ENCODE results near the gene ZFYVE28. TPM values are rescaled to one million over a fixed set of nuclear protein-coding genes. Genes with fewer than 3 reads are reported as not detected.

ZFYVE28 gene
- total and polyA plus RNA-seq, 10 of the 15 experiments (the other 5 are each of a cell fraction or from before 2014, with no cell fraction given) = 0.06 to 1.9 (median 0.22) TPM; not detected in 1

DNA sequence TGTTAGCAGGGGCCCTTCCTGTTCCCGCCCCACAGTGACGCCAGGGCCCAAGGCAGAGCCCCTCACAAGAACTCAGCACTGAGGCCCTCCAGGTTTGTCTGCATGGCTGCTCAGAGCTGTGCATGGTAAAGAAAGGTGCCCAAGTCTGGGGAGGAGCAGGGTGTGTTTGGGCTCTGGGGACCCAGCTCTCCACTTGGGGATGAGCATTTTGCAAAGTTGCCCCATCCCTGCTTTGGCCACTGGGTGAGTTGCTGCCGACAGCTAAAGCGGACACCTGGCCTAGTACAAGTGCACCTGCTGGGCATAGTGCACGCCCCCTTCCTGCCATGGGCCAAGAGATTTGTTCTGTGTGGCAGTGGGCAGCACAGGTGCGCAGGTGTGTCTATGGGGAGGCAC is 154.5 kb downstream of the ZFYVE28 start:
- no peaks in the 10 kb centered on the region for H3K9me3 ChIP-seq (replicated peaks; ENCODE audit: control insufficient read depth, insufficient read depth, low read length)
- ChIA-PET POLR2A (no interaction called here), CTCF (no interaction called here), SMC1A (ENCODE audit: uncharacterized antibody, unreplicated experiment) (no interaction called here), RAD21 (ENCODE audit: unreplicated experiment) (interaction anchor here (1.4 kb wide), 1 partner anchor 23 kb away, joined by 4 read pairs; no protein-coding TSS in a partner anchor)
- 90% methylated on average over 6 of the region's 6 CpGs for WGBS (ENCODE audit: insufficient coverage, insufficient replicate concordance, low lambda C conversion rate, missing lambda C conversion rate)
- H3K27ac ChIP-seq (ENCODE audit: control insufficient read depth, insufficient read depth) = no peak overlapping the region
- H3K79me2 ChIP-seq (ENCODE audit: control insufficient read depth, insufficient read depth, low read length) = peaks cover 10% of the 10 kb centered on the region
- H3K27me3 ChIP-seq (replicated peaks in 1 of 2; ENCODE audit: control insufficient read depth in 2 of 2, insufficient read depth in 2 of 2, low read length in 1 of 2) = no peaks in the 10 kb centered on the region
- no peak overlapping the region for H3K9ac ChIP-seq (ENCODE audit: control insufficient read depth, insufficient read depth, low read length)
- H2AFZ ChIP-seq (ENCODE audit: control insufficient read depth, low read depth, low read length) = no peak overlapping the region
- BruUV-seq (replicated peaks) = no TSS peak
- H3K36me3 ChIP-seq (ENCODE audit: control insufficient read depth in 2 of 2, insufficient read depth in 2 of 2, low read length in 1 of 2) = no peaks in the 10 kb centered on the region
- intact Hi-C loops (cut with micrococcal nuclease; ENCODE audit: unreplicated experiment) (loop anchor here (2.0 to 10.0 kb wide), 2 partner anchors 149 to 811 kb away; partner anchors contain the start of genes HTT and HTT-AS), in situ Hi-C loops (cut with MboI) (no loop called here)
- no peaks in the 10 kb centered on the region; the same call in 1 of the 2 replicates for H3K4me1 ChIP-seq (ENCODE audit: control insufficient read depth, insufficient read depth, low read length)
- DNase-seq (ENCODE audit: low read depth, low spot score) = no peak
- H4K20me1 ChIP-seq (ENCODE audit: control insufficient read depth, insufficient read depth) = no peaks in the 10 kb centered on the region; the same call in 1 of the 2 replicates
- no peak for ATAC-seq
- no peak overlapping the region for H3K4me2 ChIP-seq (ENCODE audit: control insufficient read depth, insufficient read depth)
- no peak overlapping the region for H3K4me3 ChIP-seq
- TF ChIP-seq STAT1 (conservative IDR thresholded peaks at IDR 0.05) (no peak), CBFB (IDR thresholded peaks at IDR 0.05; ENCODE audit: low read depth) (no peak), POLR2AphosphoS5 (IDR thresholded peaks at IDR 0.05; ENCODE audit: low read length) (no peak), SRF (IDR thresholded peaks at IDR 0.05; ENCODE audit: low read depth in 2 of 2, low read length in 2 of 2) (no peak), CHD2 (IDR thresholded peaks at IDR 0.05; ENCODE audit: borderline replicate concordance, low read depth, low read length) (no peak), TBL1XR1 (IDR thresholded peaks at IDR 0.05; ENCODE audit: low read depth, low read length) (no peak), NR2F1 (conservative IDR thresholded peaks at IDR 0.05) (no peak), TCF12 (IDR thresholded peaks at IDR 0.05; ENCODE audit: low read depth, low read length) (no peak), NBN (IDR thresholded peaks at IDR 0.05) (no peak), POU2F2 (IDR thresholded peaks at IDR 0.05; ENCODE audit: borderline replicate concordance, low read depth, low read length) (no peak), IRF4 (IDR thresholded peaks at IDR 0.05; ENCODE audit: low read depth, low read length) (no peak)
- TF ChIP-seq, protein P1, sequence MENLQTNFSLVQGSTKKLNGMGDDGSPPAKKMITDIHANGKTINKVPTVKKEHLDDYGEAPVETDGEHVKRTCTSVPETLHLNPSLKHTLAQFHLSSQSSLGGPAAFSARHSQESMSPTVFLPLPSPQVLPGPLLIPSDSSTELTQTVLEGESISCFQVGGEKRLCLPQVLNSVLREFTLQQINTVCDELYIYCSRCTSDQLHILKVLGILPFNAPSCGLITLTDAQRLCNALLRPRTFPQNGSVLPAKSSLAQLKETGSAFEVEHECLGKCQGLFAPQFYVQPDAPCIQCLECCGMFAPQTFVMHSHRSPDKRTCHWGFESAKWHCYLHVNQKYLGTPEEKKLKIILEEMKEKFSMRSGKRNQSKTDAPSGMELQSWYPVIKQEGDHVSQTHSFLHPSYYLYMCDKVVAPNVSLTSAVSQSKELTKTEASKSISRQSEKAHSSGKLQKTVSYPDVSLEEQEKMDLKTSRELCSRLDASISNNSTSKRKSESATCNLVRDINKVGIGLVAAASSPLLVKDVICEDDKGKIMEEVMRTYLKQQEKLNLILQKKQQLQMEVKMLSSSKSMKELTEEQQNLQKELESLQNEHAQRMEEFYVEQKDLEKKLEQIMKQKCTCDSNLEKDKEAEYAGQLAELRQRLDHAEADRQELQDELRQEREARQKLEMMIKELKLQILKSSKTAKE (IDR thresholded peaks at IDR 0.05; ENCODE audit: low read depth, poor library complexity, severe bottlenecking) = no peak
- FAIRE-seq = no peak

All from GM12878 (cell line).